GM12878 (cell line): ENCODE measurements around the gene COL8A2. TPM values are rescaled to one million over a fixed set of nuclear protein-coding genes. Genes with fewer than 3 reads are reported as not detected.

Source experiments
- ATAC-seq: fragments of 200-7000 bp; cut with Tn5 transposase; 3 replicates; pipeline ENCODE4 v1.9.1; 2020; ENCODE audit warnings: mild to moderate bottlenecking, moderate library complexity
- BruUV-seq: library from RNA; stranded (reverse); fragments of 400-500 nt; replicated peaks from 2 replicates; lab custom pipeline; 2021; lab: Mats Ljungman, UMichigan
- CTCF ChIA-PET: fragments of 300-600 bp; sonication (Branson Sonifier 250); formaldehyde crosslinking; extraction: SDS; loops from one replicate; lab custom pipeline; 2021; ENCODE audit warnings: inconsistent platforms; lab: Yijun Ruan, JAX
- POLR2A ChIA-PET: fragments of 350-600 bp; formaldehyde crosslinking; extraction: SDS; loops from one replicate; lab custom pipeline; 2021; ENCODE audit warnings: inconsistent platforms; lab: Charles Lee
- RAD21 ChIA-PET: fragments of 300-600 bp; sonication (Branson Sonifier 250); formaldehyde crosslinking; loops from one replicate; lab custom pipeline; 2023; ENCODE audit warnings: antibody characterized with exemption; ENCODE audit not compliant: unreplicated experiment; lab: Charles Lee
- SMC1A ChIA-PET: fragments of 300-600 bp; sonication (Branson Sonifier 250); formaldehyde crosslinking; loops from one replicate; lab custom pipeline; 2023; ENCODE audit not compliant: unreplicated experiment, uncharacterized antibody; lab: Charles Lee
- DNase-seq: peaks from one replicate; pipeline ENCODE4 v3.0.0-alpha.2; 2011; ENCODE audit warnings: low read depth, low spot score
- FAIRE-seq: peaks from 3 replicates; lab custom pipeline; 2011; peaks lifted over from hg19 to GRCh38; lab: Jason Lieb, UNC
- H2AFZ ChIP-seq: 2 replicates; pipeline ENCODE4 v1.6.0; 2011; ENCODE audit warnings: low read depth, low read length, control low read depth; ENCODE audit not compliant: control insufficient read depth
- H3K27ac ChIP-seq: 2 replicates; pipeline ENCODE4 v1.5.1; 2011; ENCODE audit warnings: control low read depth; ENCODE audit not compliant: control insufficient read depth, insufficient read depth
- H3K27me3 ChIP-seq, 2 experiments: replicated peaks in 1 of 2; 2 replicates each; pipeline versions ENCODE4 v1.6.0 to v1.6.1; 2011; ENCODE audit warnings: low read length in 1 of 2; ENCODE audit not compliant: control insufficient read depth in 2 of 2, insufficient read depth in 2 of 2
- H3K36me3 ChIP-seq, 2 experiments: 2 replicates each; pipeline ENCODE4 v1.5.1; 2011; ENCODE audit warnings: low read length in 1 of 2; ENCODE audit not compliant: control insufficient read depth in 2 of 2, insufficient read depth in 2 of 2
- H3K4me1 ChIP-seq: 2 replicates; pipeline ENCODE4 v1.6.1; 2011; ENCODE audit warnings: mild to moderate bottlenecking, low read length, moderate library complexity, mixed read lengths; ENCODE audit not compliant: control insufficient read depth, insufficient read depth
- H3K4me2 ChIP-seq: 2 replicates; pipeline ENCODE4 v1.6.0; 2011; ENCODE audit warnings: control low read depth; ENCODE audit not compliant: control insufficient read depth, insufficient read depth
- H3K4me3 ChIP-seq: fragments of 200-600 bp; sonication (generic); 2 replicates; pipeline ENCODE4 v1.5.1; 2016
- H3K79me2 ChIP-seq: 2 replicates; pipeline ENCODE4 v1.6.0; 2011; ENCODE audit warnings: low read length; ENCODE audit not compliant: control insufficient read depth, insufficient read depth
- H3K9ac ChIP-seq: 2 replicates; pipeline ENCODE4 v1.8.0; 2011; ENCODE audit warnings: low read length, control low read depth, mixed read lengths; ENCODE audit not compliant: control insufficient read depth, insufficient read depth
- H3K9me3 ChIP-seq: replicated peaks from 3 replicates; pipeline ENCODE4 v1.5.1; 2011; ENCODE audit warnings: mild to moderate bottlenecking, low read length; ENCODE audit not compliant: control insufficient read depth, insufficient read depth
- H4K20me1 ChIP-seq: 2 replicates; pipeline ENCODE4 v1.6.0; 2011; ENCODE audit not compliant: control insufficient read depth, insufficient read depth
- EP300 ChIP-seq, 2 experiments: fragments of 150-350 bp in 1 of 2; IDR thresholded peaks; 2 replicates each; pipeline ENCODE4 v1.6.1; 2011 to 2012; ENCODE audit warnings: low read depth in 2 of 2, low read length in 2 of 2, borderline replicate concordance in 1 of 2, improper control_type of control experiment in 1 of 2, inconsistent platforms in 1 of 2; ENCODE audit not compliant: control insufficient read depth in 1 of 2
- GABPA ChIP-seq: IDR thresholded peaks from 2 replicates; pipeline ENCODE4 v1.6.1; 2014; ENCODE audit warnings: antibody characterized with exemption, low read depth, mild to moderate bottlenecking, inconsistent platforms
- HDGF ChIP-seq: fragments of 450-650 bp; IDR thresholded peaks from 2 replicates; pipeline ENCODE4 v1.6.1; 2016; ENCODE audit warnings: antibody characterized with exemption
- IRF5 ChIP-seq: fragments of 450-650 bp; IDR thresholded peaks from 2 replicates; pipeline ENCODE4 v1.6.1; 2017; ENCODE audit warnings: borderline replicate concordance
- PRDM15 ChIP-seq: fragments of 450-650 bp; formaldehyde crosslinking; IDR thresholded peaks from 2 replicates; pipeline ENCODE4 v1.4.0; 2020; ENCODE audit warnings: mild to moderate bottlenecking, moderate library complexity
- SIX5 ChIP-seq: IDR thresholded peaks from 2 replicates; pipeline ENCODE4 v1.6.1; 2011; ENCODE audit warnings: mild to moderate bottlenecking, low read depth, low read length, moderate library complexity; ENCODE audit not compliant: severe bottlenecking
- SMAD5 ChIP-seq: IDR thresholded peaks from 2 replicates; pipeline ENCODE4 v1.6.1; 2016; ENCODE audit warnings: antibody characterized with exemption, low read depth
- TAF1 ChIP-seq: IDR thresholded peaks from 2 replicates; pipeline ENCODE4 v1.6.1; 2011; ENCODE audit warnings: mild to moderate bottlenecking, low read depth, low read length, borderline replicate concordance
- TARDBP ChIP-seq: IDR thresholded peaks from 2 replicates; pipeline ENCODE4 v1.6.1; 2016; ENCODE audit warnings: borderline replicate concordance
- WGBS: methylation state at CpG from one replicate; pipeline ENCODE4 v1.1.6; 2016; ENCODE audit warnings: low lambda C conversion rate; ENCODE audit not compliant: insufficient replicate concordance, insufficient coverage; ENCODE audit errors: missing lambda C conversion rate; 5-methylcytosine and 5-hydroxymethylcytosine counted together
- in situ Hi-C: fragments of 300-500 bp; cut with MboI; formaldehyde crosslinking; loops from 9 replicates; pipeline ENCODE4 v1.14.3; 2018; ENCODE audit warnings: mixed read lengths
- intact Hi-C: fragments of 100-400 bp; cut with micrococcal nuclease; formaldehyde crosslinking; loops from one replicate; pipeline ENCODE4 v1.14.2; 2022; ENCODE audit not compliant: unreplicated experiment
- polyA plus RNA-seq, 11 experiments: library from polyadenylated mRNA; depleted of rRNA in 4 of 11; unstranded in 6 of 11; stranded (reverse) in 5 of 11; fragments of >200 nt; fragmentation: Nextera tagmentation in 4 of 11; fragmentation: Illumina TruSeq in 1 of 11; extraction: Ambion mirVana in 4 of 11; extraction: Trizol in 1 of 11; gene quantifications; 1 replicate in 1 of 11; 2 replicates in 10 of 11; pipeline versions ENCODE4 v1.2.1 to v1.2.3, GENCODE V29; 2011 to 2016; ENCODE audit warnings: inconsistent platforms in 2 of 11, missing spikeins in 2 of 11, low read depth in 1 of 11
- total RNA-seq, 4 experiments: library from RNA; depleted of rRNA in 3 of 4; stranded (reverse); fragments of >200 nt in 3 of 4; fragmentation: Illumina TruSeq in 1 of 4; extraction: Trizol in 1 of 4; gene quantifications; 2 replicates each; pipeline versions ENCODE4 v1.2.1 to v1.2.3, GENCODE V29; 2013 to 2021

COL8A2 gene
- total and polyA plus RNA-seq, 10 of the 15 experiments (the other 5 are each of a cell fraction or from before 2014, with no cell fraction given): 0.01 TPM; not detected in 9

GRCh38 chr1:36087233-36088123 is 37.5 kb downstream of the COL8A2 start (continued):
- TF ChIP-seq PRDM15 (CRISPR knock-in tag): no peak
- TF ChIP-seq EP300 (IDR thresholded peaks at IDR 0.05; ENCODE audit: borderline replicate concordance in 1 of 2, control insufficient read depth in 1 of 2, low read depth in 2 of 2, low read length in 2 of 2): no peak

GRCh38 chr1:36086529-36087232 is 38.3 kb downstream of the COL8A2 start:
- Histone ChIP-seq H3K4me1 (no peaks in the 10 kb centered on the region; the same call in 1 of the 2 replicates), H3K9me3 (no peaks in the 10 kb centered on the region), H3K27ac (no peak overlapping the region), H4K20me1 (no peaks in the 10 kb centered on the region), H3K36me3 (peaks cover under 1 to 5% of the 10 kb centered on the region in 2 experiments; a peak in 1 of 4 replicates), H3K79me2 (peaks cover 20% of the 10 kb centered on the region), H3K27me3 (no peaks in the 10 kb centered on the region; a peak in 1 of 4 replicates), H3K9ac (no peak overlapping the region), H2AFZ (no peak overlapping the region), H3K4me2 (no peak overlapping the region), H3K4me3 (no peak overlapping the region)
- ChIA-PET RAD21 (interaction anchor here (1.5 kb wide), 1 partner anchor 101 kb away, joined by 5 read pairs; no protein-coding TSS in a partner anchor), POLR2A (no interaction called here), SMC1A (interaction anchor here (1.2 to 1.3 kb wide), 2 partner anchors 12 to 144 kb away, joined by 3 read pairs; no protein-coding TSS in a partner anchor), CTCF (interaction anchor here (0.8 to 1.4 kb wide), 5 partner anchors 97 to 229 kb away, joined by 3 read pairs; partner anchors contain the start of gene AGO1)
- no peak for DNase-seq
- 72% methylated on average over 12 of the region's 12 CpGs for WGBS
- TF ChIP-seq TARDBP (no peak), TAF1 (no peak), SIX5 (no peak), HDGF (no peak), EP300 (IDR thresholded peaks at IDR 0.05; ENCODE audit: borderline replicate concordance in 1 of 2, control insufficient read depth in 1 of 2, low read depth in 2 of 2, low read length in 2 of 2) (no peak), IRF5 (no peak), SMAD5 (no peak), GABPA (no peak)
- intact Hi-C loops: loop anchor here (5.0 to 10.0 kb wide), 2 partner anchors 202 to 229 kb away; partner anchors contain the start of gene AGO1
- BruUV-seq: no TSS peak
- no peak for FAIRE-seq
- ATAC-seq: no peak
- in situ Hi-C loops: no loop called here
